ENCODE measurements around the gene LRIF1.
"Not testable (repeated sequence)": the region's sequence is repeated elsewhere in the genome, so short reads cannot be mapped to it uniquely, and the experiment has no call there.

DNA sequence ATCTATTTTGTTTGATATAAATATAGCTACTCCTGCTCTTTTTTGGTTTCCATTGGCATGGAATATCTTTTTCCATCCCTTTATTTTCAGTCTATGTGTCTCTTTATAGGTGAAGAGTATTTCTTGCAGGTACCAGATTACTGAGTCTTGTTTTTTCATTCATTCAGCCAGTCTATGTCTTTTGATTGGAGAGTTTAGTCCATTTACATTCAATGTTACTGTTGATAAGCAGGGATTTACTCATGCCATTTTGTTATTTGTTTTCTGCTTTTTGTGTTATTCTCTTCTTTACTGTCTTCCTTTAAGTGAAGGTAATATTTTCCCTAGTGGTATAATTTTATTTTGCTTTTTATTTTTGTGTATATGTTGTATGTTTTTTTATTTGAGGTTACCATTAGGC lies 35.9 kb upstream of the LRIF1 start:
- not testable (repeated sequence) for TF ChIP-seq EZH2 (IDR thresholded peaks at IDR 0.05); POLR2AphosphoS5 (IDR thresholded peaks at IDR 0.05; ENCODE audit: borderline replicate concordance, low read depth, low read length)

Measured in SK-N-MC (cell line).